Endothelial cell of hepatic sinusoid (primary cell): ENCODE measurements around the gene GPLD1.

Source experiments
- in situ Hi-C: cut with HindIII; loops from 2 replicates; pipeline ENCODE4 v1.10.0; 2017; ENCODE audit warnings: low sequenced_read_pairs

GPLD1 gene

DNA sequence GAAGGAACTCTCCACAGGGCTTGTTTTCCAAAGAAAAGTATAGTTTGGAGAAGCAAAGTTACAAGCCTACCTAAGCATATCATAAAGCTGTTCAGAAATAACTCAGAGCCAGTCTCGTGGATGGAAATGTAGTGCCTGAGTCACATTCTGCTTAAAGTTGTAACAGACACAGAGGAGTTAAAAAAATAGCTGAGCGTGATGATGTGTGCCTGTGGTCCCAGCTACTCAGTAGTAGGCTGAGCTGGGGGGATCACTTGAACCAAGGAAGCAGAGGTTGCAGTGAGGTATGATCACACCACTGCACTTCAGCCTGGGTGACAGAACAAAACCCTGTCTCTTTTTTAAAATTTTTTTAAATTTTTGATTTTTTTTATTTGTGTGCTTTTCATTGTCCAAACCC lies 12.0 kb upstream of the GPLD1 start:
- in situ Hi-C loops = no loop called here

GRCh38 chr6:24500683-24501082 lies 11.3 kb upstream of the GPLD1 start:
- in situ Hi-C loops = no loop called here

DNA sequence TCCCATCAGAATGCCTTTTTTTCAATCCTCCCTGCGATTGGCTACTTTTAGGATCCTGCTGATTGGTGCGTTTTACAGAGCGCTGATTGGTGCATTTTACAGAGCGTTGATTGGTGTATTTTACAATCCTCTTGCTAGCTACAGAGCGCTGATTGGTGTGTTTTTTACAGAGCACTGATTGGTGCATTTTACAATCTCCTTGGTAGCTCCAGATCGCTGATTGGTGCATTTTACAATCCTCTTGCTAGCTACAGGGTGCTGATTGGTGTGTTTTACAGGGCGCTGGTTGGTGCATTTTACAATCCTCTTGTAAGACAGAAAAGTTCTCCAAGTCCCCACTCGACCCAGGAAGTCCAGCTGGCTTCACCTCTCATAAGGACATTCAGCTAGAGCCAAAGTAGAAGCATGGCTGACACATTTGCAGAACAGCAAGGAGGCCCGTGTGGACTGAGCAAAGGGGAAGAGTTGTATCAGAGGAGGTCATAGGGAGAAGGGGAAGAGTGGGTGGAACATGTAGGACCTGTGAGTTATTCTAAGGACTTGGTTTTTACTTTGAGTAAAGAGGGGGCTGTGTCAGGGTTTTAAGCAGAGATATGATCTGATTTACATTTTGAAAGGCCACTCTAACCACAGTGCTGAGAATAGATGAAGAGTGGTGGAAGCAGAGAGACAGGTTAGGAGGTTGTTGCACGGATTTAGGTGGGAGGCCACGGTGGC lies 8.0 kb upstream of the GPLD1 start:
- in situ Hi-C loops = no loop called here

DNA sequence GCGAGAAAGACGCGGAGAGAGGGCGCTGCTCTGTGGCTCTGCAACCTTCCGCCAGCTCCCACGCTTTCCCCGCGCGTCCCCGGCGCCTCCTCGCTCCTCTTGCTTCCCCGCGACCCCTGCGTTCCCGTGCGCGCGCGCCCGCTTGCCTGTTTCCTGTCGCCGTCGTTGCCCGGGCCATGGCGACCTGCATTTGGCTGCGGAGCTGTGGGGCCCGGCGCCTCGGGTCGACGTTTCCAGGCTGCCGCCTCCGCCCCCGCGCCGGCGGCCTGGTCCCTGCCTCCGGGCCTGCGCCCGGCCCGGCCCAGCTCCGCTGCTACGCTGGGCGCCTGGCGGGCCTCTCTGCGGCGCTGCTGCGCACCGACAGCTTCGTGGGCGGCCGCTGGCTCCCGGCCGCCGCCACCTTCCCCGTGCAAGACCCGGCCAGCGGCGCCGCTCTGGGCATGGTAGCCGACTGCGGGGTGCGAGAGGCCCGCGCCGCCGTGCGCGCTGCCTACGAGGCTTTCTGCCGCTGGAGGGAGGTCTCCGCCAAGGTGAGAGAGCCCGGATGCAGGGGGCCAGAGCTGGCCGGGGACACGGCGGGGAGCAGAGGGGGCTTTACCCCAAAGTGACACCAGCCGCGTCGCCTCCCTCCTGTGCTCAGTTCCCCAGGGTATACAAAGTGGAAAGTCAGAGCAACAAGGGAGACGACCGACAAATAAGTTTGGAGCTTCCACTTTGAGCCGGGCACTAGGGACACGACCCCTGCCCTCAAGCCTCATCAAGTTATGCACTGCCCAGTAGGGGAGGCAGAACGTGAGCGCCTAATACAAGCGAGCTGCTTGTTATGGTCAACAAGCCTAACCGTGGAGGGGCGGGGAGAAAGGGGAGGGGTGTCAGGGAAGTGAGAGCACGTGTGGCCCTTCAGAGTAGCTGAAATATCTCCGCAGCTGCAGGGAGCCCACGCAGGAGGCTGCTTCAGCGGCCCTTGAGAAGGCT lies 5.7 kb upstream of the GPLD1 start, which contains the start of gene ALDH5A1:
Gene ALDH5A1 (plus strand): TSS at position 149 of the 975 bp plus-strand sequence. CDS start 28 bp downstream, at position 177.
- in situ Hi-C loops = loop anchor here (5.0 kb wide), 1 partner anchor 52 kb away; no protein-coding TSS in a partner anchor

DNA sequence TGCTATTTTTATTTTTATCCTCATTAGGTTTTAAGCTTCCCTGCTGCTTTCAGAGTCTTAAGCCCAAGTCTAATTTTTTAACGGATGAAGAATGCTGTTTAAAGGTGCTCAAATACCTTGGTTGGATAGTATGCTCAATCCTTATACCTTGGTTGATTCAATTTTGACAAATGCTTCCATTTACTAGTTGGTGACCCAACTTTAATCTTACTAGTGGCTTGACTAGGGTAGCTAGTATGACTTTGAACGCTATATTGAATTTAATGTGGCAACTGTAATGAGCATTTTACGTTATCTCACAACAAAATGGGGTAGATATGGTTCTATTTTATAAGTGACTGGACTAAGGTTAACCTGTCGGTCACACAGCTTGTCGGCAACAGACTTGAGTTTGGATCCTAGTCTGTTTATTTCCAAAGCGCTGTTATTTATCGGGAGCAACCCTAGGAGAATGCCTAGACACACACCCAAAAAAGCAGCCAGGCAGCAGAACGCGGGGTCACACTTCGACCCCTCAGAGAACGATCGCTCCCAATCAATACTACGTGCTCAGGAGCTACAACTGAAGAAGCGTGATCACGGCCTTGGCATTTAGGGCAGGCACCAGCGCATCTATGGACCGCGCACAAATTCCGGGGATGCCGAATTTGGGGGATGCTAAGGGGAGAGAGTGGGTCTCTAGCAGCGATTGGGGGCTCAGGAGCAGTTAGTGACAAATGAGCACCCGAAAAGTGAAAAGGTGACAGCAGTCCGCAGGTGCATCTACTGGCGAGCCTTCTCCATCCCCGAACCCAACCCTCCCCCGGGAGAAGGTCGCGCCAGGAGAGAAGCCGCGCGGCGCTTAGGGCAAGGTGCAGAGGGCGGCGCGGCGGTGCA lies 4.8 kb upstream of the GPLD1 start:
- in situ Hi-C loops = loop anchor here (5.0 kb wide), 1 partner anchor 53 kb away; no protein-coding TSS in a partner anchor

DNA sequence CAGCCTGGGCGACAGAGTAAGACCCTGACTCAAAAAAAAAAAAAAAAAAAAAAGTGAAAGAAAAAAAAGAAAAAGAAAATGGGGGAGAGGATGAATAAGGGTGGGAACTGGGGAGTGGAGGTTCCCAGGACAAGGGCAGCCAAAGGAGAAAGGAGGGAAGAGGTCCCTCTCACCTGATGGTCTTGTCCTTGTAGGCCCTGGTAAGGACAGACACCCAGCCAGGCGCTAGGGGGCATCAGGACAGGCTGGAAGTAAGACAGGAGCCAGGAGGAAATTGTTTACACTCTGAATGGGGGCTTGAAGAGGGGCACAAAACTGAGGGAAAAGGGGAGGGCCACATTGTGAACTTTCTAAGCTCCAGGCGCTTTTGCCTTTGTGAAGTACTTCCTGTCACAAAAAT lies 3.1 kb upstream of the GPLD1 start:
- in situ Hi-C loops = loop anchor here (5.0 kb wide), 1 partner anchor 55 kb away; no protein-coding TSS in a partner anchor

DNA sequence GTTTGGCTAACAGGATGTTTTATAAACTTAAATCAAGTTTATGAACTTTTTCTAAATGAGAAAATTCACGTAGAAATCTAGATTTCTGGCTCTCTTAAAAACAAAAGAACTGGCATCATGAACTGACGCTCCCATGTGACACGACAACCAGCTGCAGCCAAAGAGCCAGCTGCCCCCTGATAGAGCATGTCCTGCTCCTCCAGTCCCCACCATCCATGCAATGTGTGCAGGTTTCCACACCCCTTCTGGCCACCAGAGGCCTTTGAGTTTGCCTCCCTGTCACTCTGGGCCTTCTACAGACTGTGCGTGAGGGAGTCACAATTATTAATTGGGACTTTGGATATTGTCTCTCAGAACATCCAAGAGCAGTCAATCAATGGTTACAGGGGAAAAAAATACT lies 1.6 kb upstream of the GPLD1 start:
- in situ Hi-C loops = loop anchor here (5.0 kb wide), 1 partner anchor 56 kb away; no protein-coding TSS in a partner anchor

- in situ Hi-C loops = loop anchor here (5.0 kb wide), 1 partner anchor 57 kb away; no protein-coding TSS in a partner anchor
Measured at GRCh38 chr6:24489881-24490280, 503 bp upstream of the GPLD1 start.

DNA sequence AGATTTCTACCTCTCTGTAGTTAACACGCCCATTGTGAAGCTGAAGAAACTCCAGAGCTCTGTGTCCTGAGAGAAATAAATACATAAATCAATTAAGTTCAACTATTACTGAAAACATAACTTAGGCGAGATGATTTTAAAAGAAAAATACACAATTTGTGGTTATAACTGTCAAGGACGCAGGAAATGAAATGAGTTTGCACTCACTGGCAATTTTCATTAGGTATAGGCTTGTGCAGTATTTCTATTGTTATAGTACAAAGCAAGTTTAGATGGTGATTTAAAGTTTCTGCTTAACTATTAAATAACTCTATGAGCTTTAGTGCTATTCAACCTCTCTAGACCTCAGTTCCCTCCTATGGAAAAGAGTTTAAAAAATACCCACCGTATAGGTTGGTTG lies 3.3 kb downstream of the GPLD1 start:
- in situ Hi-C loops = no loop called here

- in situ Hi-C loops = no loop called here
Measured at GRCh38 chr6:24484657-24485323, 4.6 kb downstream of the GPLD1 start.

DNA sequence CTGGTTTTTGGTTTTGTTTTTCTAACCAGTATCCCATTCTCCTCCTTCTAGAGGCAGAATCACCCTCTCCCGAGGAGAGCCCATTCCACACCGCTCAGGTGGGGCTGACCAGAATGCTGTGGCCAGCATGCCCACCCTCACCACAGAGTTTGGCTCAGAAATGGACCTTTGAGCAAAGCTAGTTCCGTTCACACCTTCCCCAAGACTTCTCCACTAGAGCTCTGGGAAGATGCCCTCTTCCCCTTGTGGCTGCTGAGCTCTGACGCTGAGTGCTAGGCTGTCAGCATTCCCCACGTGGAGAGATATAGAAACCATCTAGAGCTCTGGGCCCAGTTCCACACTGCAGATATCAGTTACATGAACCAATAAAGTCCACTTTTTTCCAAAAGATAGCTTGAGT lies 7.9 kb downstream of the GPLD1 start:
- in situ Hi-C loops = no loop called here

GRCh38 chr6:24480705-24481104 lies 8.7 kb downstream of the GPLD1 start:
- in situ Hi-C loops = no loop called here

DNA sequence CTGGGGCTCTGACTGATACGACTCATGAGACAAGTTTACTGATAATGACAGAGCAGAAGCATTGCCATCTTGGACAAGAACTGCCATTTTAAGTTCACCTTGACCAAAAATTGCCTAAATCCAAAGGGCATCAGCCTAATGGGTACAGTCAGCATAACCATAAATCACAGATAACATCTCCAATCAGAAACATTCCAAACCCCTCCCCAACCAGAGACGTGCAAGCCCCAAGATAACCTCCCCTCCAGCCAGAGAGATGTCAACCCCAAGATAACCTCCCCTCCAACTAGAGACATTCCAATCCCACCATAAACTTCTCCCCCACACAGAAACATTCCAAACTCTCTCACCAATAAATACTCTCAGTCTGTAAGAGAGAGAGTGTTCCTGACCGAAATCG lies 10.5 kb downstream of the GPLD1 start:
- in situ Hi-C loops = loop anchor here (10.0 kb wide), 1 partner anchor 56 kb away; no protein-coding TSS in a partner anchor

GRCh38 chr6:24477070-24477469 lies 12.3 kb downstream of the GPLD1 start:
- in situ Hi-C loops = loop anchor here (10.0 kb wide), 1 partner anchor 58 kb away; no protein-coding TSS in a partner anchor

GRCh38 chr6:24476631-24477030 lies 12.7 kb downstream of the GPLD1 start:
- in situ Hi-C loops = loop anchor here (10.0 kb wide), 1 partner anchor 58 kb away; no protein-coding TSS in a partner anchor

GRCh38 chr6:24472181-24472580 lies 17.2 kb downstream of the GPLD1 start:
- in situ Hi-C loops = loop anchor here (10.0 kb wide), 1 partner anchor 63 kb away; no protein-coding TSS in a partner anchor

- in situ Hi-C loops = loop anchor here (10.0 kb wide), 1 partner anchor 65 kb away; no protein-coding TSS in a partner anchor
Measured at GRCh38 chr6:24469811-24470210, 19.6 kb downstream of the GPLD1 start.

DNA sequence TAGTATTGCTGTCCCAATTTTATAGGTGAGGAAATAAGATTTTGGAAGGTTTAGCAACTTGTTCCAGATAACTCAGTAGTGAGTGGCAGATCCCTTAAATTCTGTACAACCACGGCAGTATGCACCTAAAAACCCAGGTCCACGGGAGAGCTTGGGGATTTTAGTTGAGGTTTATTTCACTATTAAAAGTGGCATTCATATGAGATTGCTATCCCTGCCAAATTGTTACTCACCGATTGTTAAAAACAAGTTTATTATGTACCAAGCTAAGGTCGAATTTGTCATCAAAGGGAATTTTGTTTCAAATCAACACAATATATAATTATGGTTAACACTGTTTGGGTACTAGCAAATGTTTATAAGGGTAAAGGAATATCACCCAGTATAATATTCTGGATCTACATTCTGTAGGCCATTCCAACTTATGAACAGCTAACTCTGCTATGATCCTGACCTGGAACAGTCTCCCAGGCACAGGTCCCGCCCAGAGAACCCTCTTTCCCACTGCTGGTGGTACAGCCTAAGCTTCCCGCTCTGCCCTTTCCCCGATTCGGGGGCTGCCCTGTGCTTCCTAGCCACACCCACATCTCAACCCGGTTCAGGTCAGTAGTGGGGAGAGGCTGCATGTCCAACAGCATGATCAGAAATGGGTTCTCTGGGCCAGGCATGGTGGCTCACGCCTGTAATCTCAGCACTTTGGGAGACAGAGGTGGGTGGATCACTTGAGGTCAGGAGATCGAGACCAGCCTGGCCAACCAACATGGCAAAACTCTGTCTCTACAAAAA lies 24.9 kb downstream of the GPLD1 start:
- in situ Hi-C loops = no loop called here

GRCh38 chr6:24460966-24461365 lies 28.4 kb downstream of the GPLD1 start:
- in situ Hi-C loops = no loop called here
